Activated CD8-positive, alpha-beta memory T cell treated with anti-CD3 and anti-CD28 coated beads, Interleukin-2, amount 50 U/mL, for 48 hours (primary cell): ENCODE measurements around the gene COMP.
"Not testable (repeated sequence)": the region's sequence is repeated elsewhere in the genome, so short reads cannot be mapped to it uniquely, and the experiment has no call there.

ENCODE experiments used
- DNase-seq: peaks from one replicate; pipeline ENCODE4 v3.0.0-alpha.2; 2020

Gene COMP

GRCh38 chr19:18745012-18745735 is 45.9 kb downstream of the COMP start:
- no peak for DNase-seq

DNA sequence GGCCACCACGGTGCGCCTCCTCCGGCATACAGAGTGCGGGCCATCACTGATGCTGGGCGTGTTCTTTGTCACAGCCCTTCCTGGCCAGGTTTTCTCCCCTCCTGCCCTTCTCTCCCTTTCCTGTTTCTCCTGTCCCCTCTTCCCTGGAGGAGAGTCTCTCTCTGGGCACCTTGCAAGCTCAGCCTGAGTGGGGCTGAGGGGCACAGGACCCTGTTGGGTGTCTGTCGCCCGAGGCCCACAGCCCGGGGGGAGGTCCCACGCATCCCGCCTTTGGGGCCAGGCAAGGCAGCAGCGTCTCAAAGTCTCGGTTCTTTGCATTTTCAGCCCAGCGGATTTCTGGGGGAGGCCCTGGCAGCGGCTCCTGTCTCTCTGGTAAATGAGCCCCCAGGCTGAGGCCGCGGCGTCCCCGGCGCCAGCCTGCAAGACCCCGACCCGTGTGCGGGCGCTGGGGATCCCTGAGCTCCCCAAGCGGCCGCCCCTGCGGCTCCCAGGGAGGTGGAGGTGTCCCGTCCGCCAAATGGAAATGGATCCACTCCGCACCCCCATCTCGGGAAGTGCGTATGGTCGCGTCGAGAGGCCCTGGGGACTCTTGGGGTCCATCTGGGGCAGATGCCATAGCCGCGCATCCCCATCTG is 47.2 kb downstream of the COMP start:
- DNase-seq: no peak

- DNase-seq: no peak
Observed at GRCh38 chr19:18742838-18743783, 48.0 kb downstream of the COMP start.

GRCh38 chr19:18742324-18742723 is 48.8 kb downstream of the COMP start:
- no peak for DNase-seq

DNA sequence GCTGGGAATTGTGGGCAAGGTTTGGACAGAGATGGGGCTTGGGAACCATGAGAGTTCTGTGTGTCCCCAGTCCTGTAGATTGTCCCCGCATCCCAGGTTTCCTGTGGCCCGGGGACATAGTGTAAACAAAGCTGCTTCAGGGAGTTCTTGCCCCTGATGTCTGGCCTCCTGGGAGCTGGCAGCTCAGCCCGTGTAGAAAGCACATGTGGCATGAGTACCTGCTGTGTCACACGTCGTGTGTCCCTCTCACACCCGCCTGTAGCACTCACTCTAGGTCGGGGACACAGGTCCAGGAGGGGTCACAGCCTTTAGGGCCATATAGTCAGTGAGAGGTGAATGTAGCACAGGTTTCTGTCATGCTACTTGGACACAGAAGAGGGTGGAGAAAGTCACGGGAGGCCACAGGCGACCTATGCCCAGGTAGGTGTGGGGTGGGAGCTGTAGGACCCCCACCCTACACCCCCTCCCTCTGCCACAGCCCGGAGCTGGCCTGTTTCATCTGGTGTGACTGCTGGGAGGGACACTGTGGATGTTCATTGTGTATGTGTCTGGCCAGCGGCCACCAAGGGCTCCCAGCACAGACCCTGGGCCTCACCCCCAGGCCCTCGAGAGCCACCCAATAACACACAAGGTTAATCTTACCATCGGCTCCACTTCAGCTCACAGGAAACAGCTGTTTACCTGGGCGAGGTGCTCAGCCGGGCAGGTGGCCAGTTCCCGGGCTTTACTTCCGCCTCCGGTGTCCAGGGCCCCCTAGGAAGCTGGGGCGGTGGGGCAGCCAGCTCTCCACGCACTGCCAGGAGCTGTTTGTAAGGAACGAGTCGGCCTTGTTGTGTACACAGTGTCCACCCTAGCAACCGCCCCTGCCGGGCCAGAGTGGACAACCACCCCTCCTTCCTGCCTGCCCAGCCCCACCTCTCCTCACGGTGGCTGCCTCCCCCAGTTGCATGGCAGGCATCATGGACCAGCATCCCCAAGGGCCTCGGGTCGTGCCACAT is 49.7 kb downstream of the COMP start:
- no peak for DNase-seq

DNA sequence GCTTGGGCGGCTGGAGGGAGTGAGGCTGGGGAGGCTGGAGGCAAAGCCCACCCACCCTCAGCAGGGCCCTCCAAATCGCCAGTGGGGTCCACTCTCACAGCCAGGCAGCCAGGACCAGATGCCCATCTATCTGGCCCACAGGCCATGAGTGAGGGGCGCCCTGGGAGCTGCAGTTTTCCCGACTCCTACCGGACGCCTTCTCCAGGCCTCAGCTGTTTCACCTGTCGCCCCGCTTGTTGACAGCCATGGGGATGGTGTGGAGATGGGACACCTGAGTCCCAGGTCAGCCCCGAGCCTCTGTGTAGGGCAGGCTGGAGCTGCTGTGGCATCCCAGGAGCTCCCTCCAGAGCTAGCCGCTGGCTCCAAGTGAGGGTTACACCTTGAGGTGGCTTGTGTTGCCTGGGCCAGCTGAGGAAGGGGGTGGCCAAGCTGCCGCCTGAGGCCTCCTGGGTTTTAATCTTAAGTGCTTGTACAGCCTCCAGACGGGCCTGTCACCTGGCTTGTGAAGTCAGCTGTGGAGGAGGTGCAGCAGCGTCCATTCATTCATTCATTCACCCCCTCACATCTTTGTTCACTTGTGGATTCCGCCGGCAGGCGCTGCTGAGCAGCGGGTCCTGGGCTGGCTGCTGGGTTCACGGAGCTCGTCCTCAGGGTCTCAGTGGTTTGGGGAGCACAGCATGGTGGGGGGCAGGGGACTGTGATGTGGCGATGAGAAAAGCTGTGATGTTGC is 52.0 kb downstream of the COMP start:
- no peak for DNase-seq

DNA sequence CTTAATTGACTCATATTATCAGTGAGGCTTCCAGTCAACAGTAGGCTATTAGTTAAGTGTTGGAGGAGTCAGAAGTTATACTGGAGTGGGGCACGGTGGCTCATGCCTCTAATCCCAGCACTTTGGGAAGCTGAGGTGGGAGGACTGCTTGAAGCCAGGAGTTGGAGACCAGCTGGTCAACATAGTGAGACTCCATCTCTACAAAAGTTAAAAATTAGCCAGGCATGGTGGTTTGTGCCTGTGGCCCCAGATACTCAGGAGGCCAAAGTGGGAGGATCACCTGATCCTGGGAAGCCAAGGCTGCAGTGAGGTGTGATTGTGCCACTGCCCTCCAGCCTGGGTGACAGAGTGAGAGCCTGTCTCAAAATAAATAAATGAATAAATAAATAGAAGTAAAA is 53.2 kb downstream of the COMP start:
- DNase-seq: no peak

DNA sequence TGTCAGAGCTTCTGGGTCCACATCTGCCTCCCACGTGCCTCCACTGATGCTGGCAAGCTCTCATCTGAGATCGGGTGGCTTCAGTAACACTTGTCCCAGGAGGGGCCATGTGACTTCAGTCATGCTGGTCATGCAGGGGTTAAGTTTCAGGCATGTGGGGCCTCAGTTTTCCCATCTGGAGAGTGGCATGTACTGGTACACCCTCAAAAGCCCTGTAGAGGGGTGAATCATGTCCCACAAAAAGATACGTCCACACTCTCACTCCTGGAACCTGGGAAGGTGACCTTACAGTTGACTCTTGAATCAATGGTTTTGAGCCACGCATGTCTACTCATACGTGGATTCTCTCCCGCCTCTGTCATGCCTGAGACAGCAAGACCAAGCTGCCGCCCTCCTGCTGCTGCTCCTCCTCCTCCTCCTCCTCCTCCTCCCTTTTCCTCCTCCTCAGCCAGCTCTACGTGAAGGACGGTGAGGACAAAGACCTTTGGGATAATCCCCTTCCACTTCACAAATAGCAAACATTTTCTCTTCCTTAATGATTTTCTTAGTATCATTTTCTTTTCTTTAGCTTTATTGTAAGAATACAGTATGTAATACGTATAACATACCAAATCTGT is 53.7 kb downstream of the COMP start:
- no peak for DNase-seq

- no peak for DNase-seq
Observed at GRCh38 chr19:18736415-18737336, 54.4 kb downstream of the COMP start.

GRCh38 chr19:18735752-18736151 is 55.4 kb downstream of the COMP start:
- DNase-seq: no peak

DNA sequence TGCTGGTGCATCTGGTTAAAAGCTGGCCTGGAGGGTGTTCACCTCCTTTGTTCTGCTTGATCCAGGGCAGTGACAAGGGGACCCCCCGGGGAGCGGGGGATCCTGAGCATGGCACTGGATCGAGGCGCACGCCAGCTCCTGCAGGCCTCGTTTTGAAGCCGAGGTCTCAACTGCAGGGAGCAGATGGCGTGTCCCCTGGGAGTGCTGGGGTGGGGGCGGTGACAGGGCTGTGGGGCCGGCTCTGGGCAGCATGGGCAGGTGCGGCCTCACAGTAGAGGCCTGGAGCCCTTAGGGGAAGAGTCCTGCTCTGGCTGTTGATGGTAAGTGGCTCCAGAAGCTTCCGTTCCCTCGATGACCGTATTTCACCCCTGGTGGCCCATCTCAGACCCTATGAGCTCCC is 55.8 kb downstream of the COMP start:
- no peak for DNase-seq

- not testable (repeated sequence) for DNase-seq
Observed at GRCh38 chr19:18733762-18734332, 57.3 kb downstream of the COMP start.

DNA sequence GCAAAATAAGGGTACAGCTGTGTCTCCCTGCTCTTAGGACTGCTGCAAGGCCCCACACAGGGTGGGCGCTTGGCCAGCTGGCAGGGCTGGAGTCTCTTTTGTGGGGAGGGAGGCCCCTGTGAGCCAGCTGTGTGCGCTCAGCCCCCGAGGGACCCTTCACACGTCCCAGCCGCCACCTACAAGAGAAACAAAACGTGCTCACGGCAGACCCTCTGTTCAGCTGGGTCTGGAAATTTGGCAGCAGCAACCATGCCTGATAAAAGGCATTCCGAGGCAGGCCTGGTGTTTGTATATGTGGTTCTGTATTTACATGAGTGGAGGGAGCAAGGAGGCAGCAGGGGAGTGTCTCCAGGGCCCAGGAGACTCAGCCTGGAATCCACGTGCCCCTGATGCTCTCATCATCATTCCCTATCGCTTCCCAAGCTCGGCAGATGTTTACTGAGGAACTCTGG is 57.9 kb downstream of the COMP start:
- DNase-seq: no peak
